SK-N-MC (cell line): ENCODE measurements around the gene INSM1.

Source experiments
- EZH2 ChIP-seq: fragments of 200-600 bp; sonication (generic); IDR thresholded peaks from one replicate; pipeline ENCODE4 v1.6.1; 2017; ENCODE audit warnings: antibody characterized with exemption
- POLR2AphosphoS5 ChIP-seq: IDR thresholded peaks from 2 replicates; pipeline ENCODE4 v1.6.1; 2012; ENCODE audit warnings: mild to moderate bottlenecking, low read depth, low read length, borderline replicate concordance

GRCh38 chr20:20370094-20370575 is 2.2 kb downstream of the INSM1 start:
- TF ChIP-seq EZH2 (no peak), POLR2AphosphoS5 (no peak)
